Measurements from ENCODE around the gene HOXA10.

GRCh38 chr7:27140126-27140857, 33.8 kb downstream of the HOXA10 start:
- no peak for TF ChIP-seq TAF1 (IDR thresholded peaks at IDR 0.05; ENCODE audit: borderline replicate concordance, insufficient read depth, low read length)
- no peak for TF ChIP-seq REST (IDR thresholded peaks at IDR 0.05; ENCODE audit: insufficient read depth in 1 of 2, low read depth in 2 of 2, low read length in 2 of 2)
- no peak for TF ChIP-seq POLR2AphosphoS5 (IDR thresholded peaks at IDR 0.05; ENCODE audit: low read depth, low read length)
- TF ChIP-seq SIN3A (IDR thresholded peaks at IDR 0.05; ENCODE audit: borderline replicate concordance, insufficient read depth, low read length) = no peak
- TF ChIP-seq FOXP2 (optimal IDR thresholded peaks at IDR 0.05; ENCODE audit: borderline replicate concordance, extremely low read depth, extremely low read length, insufficient read depth) = no peak
